Measurements from ENCODE around the gene SYT14.

DNA sequence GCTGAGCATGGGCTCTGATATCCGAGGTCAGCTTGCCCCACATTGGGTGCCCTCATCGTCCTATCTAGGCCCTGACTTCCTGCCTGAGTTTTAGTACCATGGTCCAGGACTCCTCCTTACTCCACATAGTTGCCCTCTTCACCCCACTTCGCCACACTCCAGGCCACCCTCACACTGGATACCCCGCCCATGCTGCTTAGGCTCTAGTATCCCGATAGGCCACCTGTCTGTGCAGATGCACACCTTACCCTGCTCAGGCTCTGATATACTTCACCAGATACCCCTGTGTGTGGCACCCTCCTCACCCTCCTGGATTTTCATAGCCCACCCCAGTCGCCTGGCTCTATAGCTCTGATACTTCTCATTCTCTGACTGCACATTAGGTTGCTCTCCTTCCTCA is 149.0 kb downstream of the SYT14 start:
- TF ChIP-seq, protein P1, sequence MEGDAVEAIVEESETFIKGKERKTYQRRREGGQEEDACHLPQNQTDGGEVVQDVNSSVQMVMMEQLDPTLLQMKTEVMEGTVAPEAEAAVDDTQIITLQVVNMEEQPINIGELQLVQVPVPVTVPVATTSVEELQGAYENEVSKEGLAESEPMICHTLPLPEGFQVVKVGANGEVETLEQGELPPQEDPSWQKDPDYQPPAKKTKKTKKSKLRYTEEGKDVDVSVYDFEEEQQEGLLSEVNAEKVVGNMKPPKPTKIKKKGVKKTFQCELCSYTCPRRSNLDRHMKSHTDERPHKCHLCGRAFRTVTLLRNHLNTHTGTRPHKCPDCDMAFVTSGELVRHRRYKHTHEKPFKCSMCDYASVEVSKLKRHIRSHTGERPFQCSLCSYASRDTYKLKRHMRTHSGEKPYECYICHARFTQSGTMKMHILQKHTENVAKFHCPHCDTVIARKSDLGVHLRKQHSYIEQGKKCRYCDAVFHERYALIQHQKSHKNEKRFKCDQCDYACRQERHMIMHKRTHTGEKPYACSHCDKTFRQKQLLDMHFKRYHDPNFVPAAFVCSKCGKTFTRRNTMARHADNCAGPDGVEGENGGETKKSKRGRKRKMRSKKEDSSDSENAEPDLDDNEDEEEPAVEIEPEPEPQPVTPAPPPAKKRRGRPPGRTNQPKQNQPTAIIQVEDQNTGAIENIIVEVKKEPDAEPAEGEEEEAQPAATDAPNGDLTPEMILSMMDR (IDR thresholded peaks at IDR 0.05), result no peak
- TF ChIP-seq POLR2A (IDR thresholded peaks at IDR 0.05), result no peak
